Esophagus muscularis mucosa (tissue), 4 donors: Measurements from ENCODE around the gene RBP2. TPM values are rescaled to one million over a fixed set of nuclear protein-coding genes. Genes with fewer than 3 reads are reported as not detected.

ENCODE experiments used
- DNase-seq: peaks from one replicate; pipeline ENCODE4 v3.0.0-alpha.2; 2017; ENCODE audit errors: extremely low spot score
- H3K27ac ChIP-seq, 4 donors: fragments of 200-600 bp; sonication (generic); replicated peaks in 1 of 4; 1 replicate in 3 of 4; 2 replicates in 1 of 4; pipeline ENCODE4 v1.5.1; 2016 to 2019; ENCODE audit warnings: mild to moderate bottlenecking in 1 of 4
- H3K27me3 ChIP-seq, 4 donors: fragments of 200-600 bp; sonication (generic); one replicate each; pipeline versions ENCODE4 v1.5.1 to v1.6.0; 2016 to 2019
- H3K36me3 ChIP-seq, 4 donors: fragments of 200-600 bp; sonication (generic); one replicate each; pipeline ENCODE4 v1.5.1; 2016 to 2019
- H3K4me1 ChIP-seq, 4 donors: fragments of 200-600 bp; sonication (generic); one replicate each; pipeline ENCODE4 v1.5.1; 2016 to 2019
- H3K4me3 ChIP-seq, 4 donors: fragments of 200-600 bp; sonication (generic); 1 replicate in 2 of 4; 2 replicates in 2 of 4; pipeline ENCODE4 v1.5.1; 2016 to 2019; ENCODE audit warnings: mild to moderate bottlenecking in 4 of 4, moderate library complexity in 1 of 4
- H3K9me3 ChIP-seq, 4 donors: fragments of 200-600 bp; sonication (generic); 1 replicate in 3 of 4; 2 replicates in 1 of 4; pipeline ENCODE4 v1.5.1; 2016 to 2019
- CTCF ChIP-seq, 3 experiments: fragments of 200-600 bp in 2 of 3; fragments of 450-650 bp in 1 of 3; sonication (generic) in 2 of 3; IDR thresholded peaks; one replicate each; pipeline ENCODE4 v1.5.1; 2017 to 2019; ENCODE audit warnings: antibody characterized with exemption in 3 of 3, mild to moderate bottlenecking in 2 of 3, moderate library complexity in 1 of 3
- EP300 ChIP-seq: sonication (generic); formaldehyde crosslinking; IDR thresholded peaks from one replicate; pipeline ENCODE4 v1.6.1; 2017; ENCODE audit warnings: antibody characterized with exemption
- POLR2A ChIP-seq: fragments of 450-650 bp; IDR thresholded peaks from one replicate; pipeline ENCODE4 v1.6.1; 2017; ENCODE audit warnings: antibody characterized with exemption, moderate library complexity, mild to moderate bottlenecking, low read depth
- POLR2AphosphoS5 ChIP-seq, 2 donors: sonication (generic); formaldehyde crosslinking; IDR thresholded peaks; one replicate each; pipeline ENCODE4 v1.6.1; 2017; ENCODE audit warnings: antibody characterized with exemption in 2 of 2
- WGBS: methylation state at CpG from one replicate; pipeline ENCODE4 v1.1.5; 2018; 5-methylcytosine and 5-hydroxymethylcytosine counted together
- intact Hi-C: fragments of 100-400 bp; cut with DNase I; formaldehyde crosslinking; loops from one replicate; pipeline ENCODE4 v1.15.1; 2023
- total RNA-seq, 4 donors: library from RNA; depleted of rRNA; stranded (reverse); fragments of >200 nt; gene quantifications; one replicate each; pipeline versions ENCODE4 v1.1.0 to v1.2.1, GENCODE V29; 2016

The RBP2 gene
- total RNA-seq, 4 donors from 2014 or later: not detected

- 36% methylated on average over 3 of the region's 3 CpGs for WGBS
- intact Hi-C loops: no loop called here
- H3K27ac ChIP-seq: no peak overlapping the region
- H3K4me1 ChIP-seq: no peaks in the 10 kb centered on the region
- no peak overlapping the region for H3K4me3 ChIP-seq
- no peaks in the 10 kb centered on the region for H3K9me3 ChIP-seq
- H3K36me3 ChIP-seq: no peaks in the 10 kb centered on the region
- TF ChIP-seq EP300: no peak
- no peak for TF ChIP-seq POLR2AphosphoS5 (IDR thresholded peaks at IDR 0.05)
- no peak for TF ChIP-seq CTCF (IDR thresholded peaks at IDR 0.05)
- no peak for TF ChIP-seq POLR2A
- DNase-seq: peak; percentile 90
- H3K27me3 ChIP-seq: no peaks in the 10 kb centered on the region
Measured at GRCh38 chr3:139477710-139478640, 1.7 kb upstream of the RBP2 start.

- Histone ChIP-seq H3K4me1 (no peaks in the 10 kb centered on the region), H3K27me3 (no peaks in the 10 kb centered on the region), H3K4me3 (no peak overlapping the region), H3K27ac (no peak overlapping the region), H3K36me3 (no peaks in the 10 kb centered on the region), H3K9me3 (no peaks in the 10 kb centered on the region)
- WGBS: 80% methylated on average over 1 of the region's 2 CpGs
- TF ChIP-seq POLR2A: no peak
- no peak for TF ChIP-seq EP300
- no peak for TF ChIP-seq CTCF (IDR thresholded peaks at IDR 0.05)
- no peak for TF ChIP-seq POLR2AphosphoS5 (IDR thresholded peaks at IDR 0.05)
- intact Hi-C loops: no loop called here
- no peak for DNase-seq
Measured at GRCh38 chr3:139473155-139473771, 3.1 kb downstream of the RBP2 start.

DNA sequence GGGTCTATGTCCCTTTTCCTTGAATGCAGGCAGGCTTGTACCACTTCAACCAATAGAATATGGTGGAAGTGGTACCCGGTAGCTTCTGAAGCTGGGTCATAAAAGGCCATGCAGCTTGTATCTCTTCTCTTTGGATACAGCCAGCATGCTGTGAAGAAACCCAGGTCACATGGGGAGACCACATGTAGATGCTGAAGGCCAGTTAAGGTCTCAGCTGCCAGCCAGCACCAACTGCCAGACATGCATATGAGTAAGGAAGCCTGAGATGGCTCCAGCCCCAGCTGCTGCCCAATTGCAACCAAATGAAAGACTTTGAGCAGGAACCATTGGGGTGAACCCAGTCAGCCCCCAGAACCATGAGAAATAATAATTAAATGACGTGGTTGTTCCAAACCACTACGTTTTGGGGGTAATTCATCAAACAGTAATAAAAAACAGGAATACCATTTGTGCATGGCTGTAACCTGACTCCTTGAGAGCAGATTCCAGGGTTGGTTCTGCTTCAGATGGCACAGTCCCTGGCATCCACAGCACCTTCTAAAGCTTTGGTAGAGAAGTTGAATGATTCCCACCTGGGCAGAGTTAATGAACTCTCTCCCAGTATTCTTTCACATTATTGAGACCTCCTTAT lies 3.8 kb downstream of the RBP2 start:
- no peaks in the 10 kb centered on the region for H3K36me3 ChIP-seq
- intact Hi-C loops: no loop called here
- 89% methylated on average over 3 of the region's 3 CpGs for WGBS

DNA sequence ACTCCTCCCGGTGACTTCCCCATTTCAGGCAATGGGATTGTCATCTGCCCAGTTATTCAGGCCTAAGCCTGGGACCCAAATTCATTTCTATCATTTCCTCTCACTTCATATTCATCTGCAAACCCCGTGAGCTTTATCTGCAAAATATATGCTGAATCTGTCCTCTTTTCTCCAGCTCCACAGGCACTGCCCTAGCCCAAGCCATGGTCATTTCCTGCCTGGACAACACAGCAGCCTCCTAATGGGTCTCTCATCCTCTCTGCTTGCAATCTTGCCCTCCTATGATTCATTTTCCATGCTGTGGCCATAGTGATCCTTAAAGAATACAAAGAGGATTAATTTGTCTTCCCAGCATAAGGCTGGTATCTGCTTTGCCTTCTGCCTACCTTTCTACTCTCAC lies 6.1 kb downstream of the RBP2 start:
- Histone ChIP-seq H3K27ac (no peak overlapping the region), H3K9me3 (no peaks in the 10 kb centered on the region), H3K4me1 (no peaks in the 10 kb centered on the region), H3K27me3 (no peaks in the 10 kb centered on the region), H3K4me3 (no peak overlapping the region), H3K36me3 (no peaks in the 10 kb centered on the region)
- intact Hi-C loops: no loop called here
- TF ChIP-seq POLR2AphosphoS5 (IDR thresholded peaks at IDR 0.05) (no peak), CTCF (IDR thresholded peaks at IDR 0.05) (no peak), EP300 (no peak), POLR2A (no peak)
- DNase-seq: no peak
- WGBS: 96% methylated on average over 2 of the region's 2 CpGs

More for the DNA sequence above, 3.8 kb downstream of the RBP2 start:
- no peak for DNase-seq
- Histone ChIP-seq H3K4me3 (no peak overlapping the region), H3K27ac (no peak overlapping the region), H3K9me3 (no peaks in the 10 kb centered on the region), H3K4me1 (no peaks in the 10 kb centered on the region), H3K27me3 (no peaks in the 10 kb centered on the region)
- no peak for TF ChIP-seq CTCF (IDR thresholded peaks at IDR 0.05)
- TF ChIP-seq POLR2AphosphoS5 (IDR thresholded peaks at IDR 0.05): no peak
- TF ChIP-seq POLR2A: no peak
